Right ventricle myocardium superior (tissue), 1 donor: Measurements from ENCODE around the gene ITM2B. TPM values are rescaled to one million over a fixed set of nuclear protein-coding genes. Genes with fewer than 3 reads are reported as not detected.
"Not testable (repeated sequence)": the region's sequence is repeated elsewhere in the genome, so short reads cannot be mapped to it uniquely, and the experiment has no call there.

Experiments
- ATAC-seq: fragments of 200-7000 bp; cut with Tn5 transposase; one replicate; pipeline ENCODE4 v1.9.1; 2020; ENCODE audit warnings: mild to moderate bottlenecking; ENCODE audit not compliant: poor library complexity
- DNase-seq: peaks from one replicate; pipeline ENCODE4 v3.0.0-alpha.2; 2020
- intact Hi-C: fragments of 100-400 bp; cut with DNase I; formaldehyde crosslinking; loops from one replicate; pipeline ENCODE4 v1.11.2; 2022
- total RNA-seq: library from RNA; stranded (reverse); fragmentation: NEBNext Ultra II Directional; extraction: Animal tissue kit (Norgen Biotek cat#: 25700); gene quantifications from one replicate; pipeline ENCODE4 v1.2.1, GENCODE V29; 2021
- donor health status: DM: no; HTN: yes; CAD: no; lungs with severe emphysema.

ITM2B gene
- total RNA-seq, 1 donor from 2014 or later = 516 TPM

DNA sequence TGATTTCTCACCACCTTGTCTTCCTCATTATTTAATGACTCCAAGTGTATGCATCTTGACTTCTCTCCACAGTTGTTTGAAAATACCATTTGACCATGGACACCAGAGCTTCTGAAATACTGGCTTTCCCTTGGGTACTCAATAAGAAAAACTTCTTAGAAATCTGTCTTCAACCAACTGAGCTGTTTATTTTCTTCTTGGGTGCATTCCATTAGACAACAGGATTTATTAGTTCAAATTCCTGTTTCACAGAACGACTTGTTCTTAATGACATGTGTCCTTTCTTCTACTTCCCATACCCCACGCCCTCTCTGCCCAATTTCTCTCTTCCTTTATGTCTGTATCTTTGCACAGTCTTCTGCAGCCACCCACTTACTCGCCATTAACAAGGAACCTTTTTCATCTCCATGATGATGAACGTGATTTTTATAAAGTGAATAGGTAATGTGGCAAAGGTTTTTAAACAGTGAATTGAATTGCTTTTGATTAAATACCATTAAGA lies 11.3 kb upstream of the ITM2B start:
- DNase-seq = no peak
- ATAC-seq = peak; percentile 78
- intact Hi-C loops = no loop called here

DNA sequence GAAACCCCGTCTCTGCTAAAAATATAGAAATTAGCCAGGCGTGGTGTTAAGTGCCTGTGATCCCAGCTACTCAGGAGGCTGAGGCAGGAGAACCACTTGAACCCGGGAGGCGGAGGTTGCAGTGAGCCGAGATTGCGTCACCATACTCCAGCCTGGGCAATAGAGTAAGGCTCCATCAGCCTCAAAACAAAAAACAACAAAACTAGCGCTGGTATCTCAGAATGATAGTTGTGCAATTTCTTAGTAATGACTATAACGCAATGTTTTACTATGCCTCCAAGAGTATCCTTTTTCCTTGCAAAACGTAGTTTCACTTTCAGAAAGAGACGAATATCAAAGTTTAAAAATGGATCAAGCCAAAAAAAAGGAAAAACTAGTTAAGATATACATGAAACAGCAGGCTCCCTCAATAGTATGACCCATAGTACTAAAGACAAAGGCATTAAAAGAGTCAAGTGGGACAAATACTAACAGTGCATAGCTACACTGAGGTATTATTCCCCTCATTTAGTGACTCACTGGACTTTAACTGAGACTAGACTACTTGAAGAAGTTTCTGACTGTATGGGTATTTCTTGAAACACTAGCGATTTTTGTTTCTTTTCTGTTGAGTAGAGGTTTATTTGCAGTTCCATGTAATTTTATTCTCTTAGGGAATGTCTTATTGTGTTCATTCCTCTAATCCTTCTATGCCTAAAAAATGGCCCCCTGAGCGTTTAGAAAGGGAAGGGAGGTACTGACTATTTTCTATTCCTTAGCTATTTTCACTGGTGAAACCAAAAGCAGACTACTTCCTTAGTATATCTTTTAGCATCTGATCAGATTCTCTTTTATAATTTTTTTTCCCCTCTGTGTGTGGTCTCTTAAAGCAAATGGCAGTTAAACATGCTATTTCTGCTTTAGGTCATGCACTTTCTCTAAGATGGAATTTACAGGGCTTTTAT lies 10.4 kb upstream of the ITM2B start:
- intact Hi-C loops = no loop called here
- ATAC-seq (peak; percentile 93), DNase-seq (peak; percentile 76)

DNA sequence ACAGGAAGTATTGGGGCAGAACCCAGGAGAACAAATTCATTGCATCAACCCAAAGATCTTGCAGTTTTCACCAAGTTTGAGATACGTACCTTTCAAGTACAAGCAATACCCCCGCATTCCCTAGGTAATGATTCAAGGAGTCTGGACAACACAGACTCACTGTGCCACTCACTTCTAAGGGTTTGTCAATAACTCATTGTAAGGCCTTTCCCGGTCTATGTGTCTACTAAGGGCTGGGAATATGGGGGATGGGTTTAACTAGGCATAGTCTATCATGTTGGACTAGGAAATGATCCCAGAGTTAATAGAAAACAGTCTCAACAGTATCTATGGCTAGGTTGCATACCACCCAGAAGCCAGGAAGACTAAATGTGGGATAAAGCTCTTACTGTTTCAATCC lies 8.3 kb upstream of the ITM2B start:
- intact Hi-C loops = no loop called here
- DNase-seq = no peak
- no peak for ATAC-seq

DNA sequence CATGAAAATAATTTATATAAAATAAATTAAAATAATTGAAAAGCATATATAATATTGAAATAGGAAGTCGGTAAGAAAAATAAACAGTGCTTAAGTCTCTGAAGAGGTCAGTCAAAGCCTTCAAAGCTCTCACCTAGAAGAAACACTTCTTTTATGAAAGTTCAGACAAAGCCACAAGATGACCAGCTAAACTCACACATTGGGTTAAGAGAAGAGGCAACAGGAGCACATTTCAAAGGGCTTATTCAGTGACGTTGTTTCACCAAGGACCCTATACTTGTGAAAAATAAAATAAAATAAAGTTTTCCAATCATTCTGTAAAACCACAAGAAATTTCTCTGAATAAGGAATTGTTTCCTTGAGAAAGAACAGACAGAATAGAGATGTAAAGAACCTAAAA lies 2.5 kb upstream of the ITM2B start:
- ATAC-seq (no peak), DNase-seq (no peak)
- intact Hi-C loops = loop anchor here (5.0 to 10.0 kb wide), 2 partner anchors 74 to 103 kb away; partner anchors contain the start of gene RB1

DNA sequence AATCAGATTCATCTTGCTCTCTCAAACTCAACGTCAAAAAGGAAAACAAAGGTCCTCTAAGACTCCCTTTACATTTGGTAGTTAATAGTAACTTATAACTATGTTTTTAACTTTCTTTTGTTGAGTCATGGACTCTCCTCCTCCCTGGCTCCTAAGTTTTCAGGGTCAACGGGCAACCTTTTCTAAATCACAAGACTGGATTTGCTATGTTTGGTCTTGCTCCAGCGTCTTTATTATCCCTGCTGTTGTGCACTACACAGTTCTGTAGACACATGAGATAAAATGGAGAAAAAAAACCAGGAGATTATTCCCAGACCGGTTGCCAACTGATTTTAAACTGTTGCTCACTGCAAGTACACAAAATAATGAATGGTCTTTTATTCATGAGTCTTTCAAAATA lies 1.9 kb upstream of the ITM2B start:
- intact Hi-C loops = loop anchor here (5.0 to 10.0 kb wide), 2 partner anchors 74 to 104 kb away; partner anchors contain the start of gene RB1
- DNase-seq = no peak
- no peak for ATAC-seq

DNA sequence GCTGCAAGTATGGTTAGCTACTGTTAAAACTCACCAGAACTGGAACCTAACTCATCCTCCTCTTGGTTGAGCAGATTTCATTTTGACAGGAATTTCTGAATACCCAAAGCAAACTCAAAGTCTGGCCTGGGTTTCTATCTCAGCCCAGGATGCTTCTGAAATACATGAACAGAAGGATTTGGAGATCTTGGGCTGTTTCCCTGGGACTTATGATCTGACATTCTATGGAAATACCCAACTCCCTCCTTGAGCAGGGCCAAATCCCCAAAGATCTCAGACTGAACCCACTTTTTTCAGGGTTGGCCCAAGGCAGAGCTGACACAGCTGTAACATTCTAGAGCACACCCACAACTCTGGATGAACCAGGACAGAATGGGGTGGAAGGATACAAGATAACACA lies 1.1 kb upstream of the ITM2B start:
- ATAC-seq (no peak), DNase-seq (no peak)
- intact Hi-C loops = loop anchor here (5.0 to 10.0 kb wide), 2 partner anchors 73 to 105 kb away; partner anchors contain the start of gene RB1

DNA sequence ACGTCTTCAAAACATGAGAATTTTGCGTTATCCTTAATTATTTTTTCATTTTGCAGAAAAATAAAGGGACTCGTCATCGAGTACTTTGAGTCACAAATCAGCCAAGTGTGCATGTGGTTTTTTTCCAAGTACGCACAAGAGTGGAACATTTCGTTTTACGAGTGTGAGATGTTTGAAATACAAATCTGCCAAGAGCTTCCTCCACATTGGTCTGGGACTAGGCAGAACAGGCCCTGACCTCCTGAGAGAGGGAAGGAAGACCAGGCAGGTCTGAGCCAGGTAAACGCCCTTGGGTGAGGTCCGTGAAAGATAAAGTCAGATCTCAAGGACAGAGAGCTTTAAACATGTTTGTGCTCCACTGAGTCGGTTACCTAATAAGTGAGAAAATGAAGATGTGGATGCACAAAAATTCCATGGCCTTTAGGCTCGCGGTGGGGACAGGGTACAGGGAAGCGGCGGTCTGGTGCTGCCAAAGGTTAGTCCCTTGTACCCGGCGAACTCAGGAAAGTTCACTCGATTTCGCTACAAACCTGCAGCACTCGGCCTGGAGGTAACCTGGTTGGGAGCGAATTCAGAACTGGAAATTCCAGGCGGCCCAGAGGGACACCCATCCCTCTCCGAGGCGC lies 473 bp upstream of the ITM2B start:
- DNase-seq (no peak), ATAC-seq (peak; percentile 26)
- intact Hi-C loops = loop anchor here (5.0 to 10.0 kb wide), 2 partner anchors 72 to 105 kb away; partner anchors contain the start of gene RB1

DNA sequence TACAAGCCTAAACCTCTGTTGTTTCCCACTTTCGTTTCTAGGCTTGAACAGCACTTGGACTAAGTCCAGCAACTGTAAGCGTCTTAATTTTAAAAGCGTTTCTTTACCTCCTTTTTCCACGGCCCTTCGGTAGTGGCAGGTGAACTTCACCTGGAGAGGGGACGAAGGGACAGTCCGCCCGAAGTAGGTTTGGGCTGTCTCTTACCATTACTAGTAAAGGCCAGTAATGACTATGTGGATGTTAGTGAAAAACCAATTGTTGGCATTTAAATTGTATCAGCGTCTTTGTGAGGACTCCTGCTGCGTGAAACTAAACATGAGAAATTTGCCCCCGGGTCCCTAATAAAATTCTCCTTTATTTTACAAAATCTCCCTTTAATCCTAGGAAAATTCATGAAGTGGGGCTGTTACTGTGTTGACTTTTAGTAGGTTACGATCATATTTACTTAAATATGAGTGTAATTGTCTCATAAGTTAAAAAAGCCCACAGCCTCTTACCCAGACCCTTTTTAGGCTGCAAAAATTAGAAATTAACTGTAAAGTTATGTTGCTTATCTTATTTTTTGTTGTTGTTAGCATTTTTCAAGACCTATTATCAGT lies 983 bp downstream of the ITM2B start:
- DNase-seq = no peak
- intact Hi-C loops = loop anchor here (5.0 to 10.0 kb wide), 2 partner anchors 71 to 107 kb away; partner anchors contain the start of gene RB1
- ATAC-seq = peak; percentile 1

DNA sequence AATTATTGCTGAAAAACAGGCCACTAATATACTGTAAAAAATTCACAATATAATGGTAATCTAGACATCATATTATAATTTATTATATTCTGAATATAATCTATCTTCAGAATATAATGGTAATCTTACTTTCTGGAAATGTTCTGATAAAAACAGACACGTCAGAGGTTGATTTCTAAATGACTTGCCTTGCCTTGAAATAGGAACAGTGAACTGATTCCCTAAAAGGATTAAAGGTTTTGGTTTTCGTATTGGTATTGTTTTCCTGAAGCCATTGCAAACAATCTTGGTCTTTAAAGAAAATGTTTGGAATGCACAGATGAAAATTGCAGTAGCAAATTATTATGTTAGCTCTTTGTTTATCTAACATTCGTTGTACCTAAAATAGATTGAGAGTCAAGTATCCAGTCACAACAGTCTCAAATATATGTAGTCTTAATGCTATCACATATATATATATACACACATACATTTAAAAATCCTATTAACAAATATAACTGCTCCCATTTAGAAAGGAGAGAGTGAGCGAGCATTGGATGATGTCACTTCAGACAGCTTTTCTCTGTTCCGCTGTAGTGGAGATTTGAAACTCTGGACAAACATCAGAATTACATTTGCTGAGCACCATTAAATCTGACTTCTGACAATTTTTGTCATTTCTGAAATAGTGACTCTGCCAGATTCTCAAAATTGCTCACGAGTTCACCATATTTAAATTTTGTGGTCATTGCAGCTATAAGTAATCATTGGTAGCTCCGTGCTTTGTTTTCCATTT lies 1.7 kb downstream of the ITM2B start:
- ATAC-seq (no peak), DNase-seq (no peak)
- intact Hi-C loops = loop anchor here (5.0 to 10.0 kb wide), 2 partner anchors 70 to 107 kb away; partner anchors contain the start of gene RB1

DNA sequence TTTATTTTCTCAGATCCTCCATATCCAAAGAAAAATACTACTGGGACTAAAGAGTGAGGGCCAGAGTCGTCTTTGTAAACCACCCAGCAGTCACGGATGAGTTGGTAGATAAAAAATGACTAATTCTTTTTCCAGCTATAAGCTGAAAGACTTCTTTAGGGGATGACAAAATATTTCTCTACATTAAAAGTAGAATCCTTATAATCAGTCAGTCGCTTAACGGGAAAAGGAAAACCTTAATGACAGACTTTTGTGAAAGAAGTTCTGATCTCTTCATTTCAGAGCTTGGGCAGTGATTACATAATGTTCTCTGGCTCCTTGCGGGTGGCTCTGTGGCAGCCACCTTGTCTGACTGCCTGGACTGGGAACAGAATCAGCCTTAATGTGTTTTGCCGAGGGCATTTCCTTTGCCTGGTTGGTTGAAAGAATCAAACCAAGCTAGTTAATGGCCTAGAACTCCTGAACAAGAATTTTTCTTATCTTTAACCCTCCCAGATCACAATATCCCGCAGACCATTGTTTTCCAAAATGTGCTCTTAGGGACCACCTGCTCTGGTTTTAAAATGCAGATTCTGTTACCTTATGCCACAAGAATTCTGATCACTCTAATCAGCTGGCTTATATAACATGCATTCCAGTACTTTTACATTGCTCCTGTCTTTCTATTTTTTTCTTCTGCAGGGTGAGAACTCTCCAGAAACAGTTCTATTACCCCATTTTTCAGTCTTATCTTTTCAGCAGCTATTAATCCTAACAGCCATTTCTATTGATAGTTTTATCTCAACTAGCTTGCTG lies 2.5 kb downstream of the ITM2B start:
- peak; percentile 53 for ATAC-seq
- intact Hi-C loops = loop anchor here (10.0 kb wide), 1 partner anchor 69 kb away; the partner anchor contains the start of gene RB1

DNA sequence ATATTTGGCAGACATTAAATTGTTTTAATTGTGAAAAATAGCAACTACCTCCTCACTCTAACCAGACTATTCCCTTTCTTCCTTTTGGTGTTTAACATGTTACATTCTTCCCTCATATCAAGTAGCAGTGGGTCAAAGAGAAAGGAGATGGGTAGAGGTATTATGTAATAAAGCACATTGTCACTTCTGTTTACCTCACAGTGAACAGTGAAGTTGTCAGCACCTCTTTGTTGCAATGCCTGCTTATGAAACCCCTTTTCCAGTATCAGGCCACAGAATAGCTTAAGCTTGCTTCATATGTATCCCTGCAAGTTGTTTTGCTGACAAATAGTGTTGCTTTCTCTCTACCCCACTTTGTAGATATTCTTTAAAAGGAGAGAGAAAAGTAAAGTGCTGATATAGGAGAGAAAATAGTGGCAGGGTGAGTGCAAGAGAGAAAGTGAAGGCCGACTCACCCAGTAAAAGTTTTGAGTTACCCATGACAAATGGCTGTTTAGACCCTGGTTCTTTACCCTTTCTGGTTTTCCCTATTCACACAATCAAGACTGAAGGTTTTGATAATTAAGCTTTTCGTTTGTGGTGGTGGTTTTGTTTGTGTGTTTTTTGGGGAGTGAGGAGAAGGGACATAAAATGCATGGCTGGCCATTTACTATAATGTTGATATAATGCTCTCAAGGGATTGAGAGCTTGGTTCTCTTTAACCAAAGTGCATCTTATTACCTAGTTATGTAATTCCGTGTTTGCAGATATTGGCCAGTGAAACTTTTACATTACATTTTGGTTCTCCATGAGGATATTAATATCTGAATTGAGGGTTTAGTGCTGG lies 3.7 kb downstream of the ITM2B start:
- no peak for DNase-seq
- intact Hi-C loops = loop anchor here (10.0 kb wide), 1 partner anchor 68 kb away; the partner anchor contains the start of gene RB1

More for the DNA sequence above, 2.5 kb downstream of the ITM2B start:
- DNase-seq = no peak

DNA sequence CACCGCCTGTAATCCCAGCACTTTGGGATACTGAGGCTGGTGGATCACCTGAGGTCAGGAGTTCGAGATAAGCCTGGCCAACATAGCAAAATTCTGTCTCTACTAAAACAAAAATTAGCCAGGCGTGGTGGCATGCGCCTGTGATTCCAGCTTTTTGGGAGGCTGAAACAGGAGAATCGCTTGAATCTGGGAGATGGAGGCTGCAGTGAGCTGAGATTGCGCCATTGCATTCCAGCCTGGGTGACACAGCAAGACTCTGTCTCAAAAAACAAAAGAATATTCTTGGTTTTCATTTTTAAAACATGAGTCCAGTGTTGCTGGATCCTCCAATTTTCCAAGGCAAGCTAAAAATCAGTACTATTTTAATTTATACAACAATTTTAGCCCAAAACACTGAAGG lies 6.4 kb downstream of the ITM2B start:
- intact Hi-C loops = loop anchor here (10.0 kb wide), 1 partner anchor 65 kb away; the partner anchor contains the start of gene RB1
- DNase-seq, ATAC-seq: not testable (repeated sequence)

More for the DNA sequence above, 3.7 kb downstream of the ITM2B start:
- ATAC-seq = peak; percentile 30

DNA sequence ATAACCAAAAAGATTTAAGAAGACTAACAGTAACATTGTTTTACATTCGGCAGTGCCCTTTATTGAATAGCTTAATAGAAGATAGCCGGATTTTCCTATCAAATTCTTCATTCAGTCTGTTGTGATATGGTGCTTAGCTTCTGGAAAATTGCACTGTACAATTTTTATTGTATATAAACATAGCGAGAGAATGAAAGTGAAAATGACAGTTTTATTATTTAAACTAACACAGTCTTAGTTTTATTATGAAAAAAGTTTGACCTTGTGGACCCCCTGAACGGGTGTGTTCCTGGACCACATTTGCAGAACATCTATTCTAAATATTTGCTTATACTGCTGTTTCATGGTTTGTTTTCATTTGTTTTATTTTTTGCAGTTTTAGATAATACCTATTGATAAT lies 8.6 kb downstream of the ITM2B start:
- DNase-seq = no peak
- ATAC-seq = no peak
- intact Hi-C loops = no loop called here

DNA sequence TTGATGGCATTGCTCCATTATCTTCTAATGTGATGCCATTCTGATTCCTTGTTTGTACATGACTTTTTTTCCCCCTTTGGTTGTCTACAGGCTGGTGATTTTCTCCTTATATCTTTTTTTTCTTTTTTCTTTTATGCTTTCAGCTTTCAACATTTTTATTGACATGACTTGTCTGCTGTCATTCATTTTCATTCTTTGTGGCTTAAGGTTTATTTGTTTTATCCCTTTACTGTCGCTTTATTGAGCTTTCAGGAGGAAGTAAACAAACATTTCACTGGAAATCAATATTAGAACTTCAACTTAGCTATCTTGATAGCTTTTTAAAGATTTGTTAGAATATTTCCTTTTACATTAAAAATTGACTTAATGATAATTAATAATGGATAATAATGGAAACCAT lies 9.7 kb downstream of the ITM2B start:
- intact Hi-C loops = no loop called here
- no peak for DNase-seq
- no peak for ATAC-seq

DNA sequence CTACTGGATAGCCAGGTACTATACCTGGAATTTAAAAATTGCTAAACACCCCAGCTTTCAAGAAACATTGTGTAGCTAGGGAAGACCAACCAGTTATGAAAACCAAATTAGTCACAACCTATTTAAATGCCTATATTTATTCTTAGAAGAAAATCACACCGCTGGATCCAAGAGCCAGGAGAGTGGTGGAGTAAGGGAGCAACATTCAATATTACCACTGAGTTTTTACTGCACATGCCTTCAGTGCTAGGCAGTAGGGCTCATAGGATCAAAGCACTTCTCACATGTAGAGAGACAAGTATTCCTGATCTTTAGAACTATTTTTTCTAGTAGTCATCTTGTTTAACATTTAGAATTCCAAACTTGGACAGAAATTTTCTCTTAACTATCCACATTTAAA lies 11.2 kb downstream of the ITM2B start:
- ATAC-seq (no peak), DNase-seq (no peak)
- intact Hi-C loops = no loop called here

DNA sequence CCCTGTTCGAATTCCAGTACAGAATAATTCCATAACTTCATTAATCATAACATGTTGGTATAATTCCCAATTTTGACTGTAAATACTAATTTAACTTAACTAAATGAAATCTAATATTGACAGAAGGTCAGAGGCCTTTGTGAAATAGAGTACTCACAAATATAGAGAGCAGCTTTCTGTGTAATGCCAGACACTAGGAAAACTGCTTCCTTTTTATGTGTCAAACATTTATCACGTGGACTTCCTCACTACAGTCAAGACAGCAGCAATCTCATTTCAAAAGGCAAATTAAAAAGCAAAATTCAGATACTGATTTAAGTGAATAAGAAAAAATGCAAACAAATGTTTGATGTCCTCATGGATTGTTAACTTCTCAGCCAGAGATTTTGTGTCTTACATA lies 13.1 kb downstream of the ITM2B start:
- intact Hi-C loops = no loop called here
- no peak for ATAC-seq

More for the DNA sequence above, 13.1 kb downstream of the ITM2B start:
- DNase-seq = no peak
